HL-60/S4 treated with retinoic acid at 250 ng/mL for 4 days and 3 days (cell line): ENCODE results near the gene CCNL2.
"Not testable (repeated sequence)": the region's sequence is repeated elsewhere in the genome, so short reads cannot be mapped to it uniquely, and the experiment has no call there.

Experiments
- in situ Hi-C: fragments of 300-500 bp; cut with MboI; formaldehyde crosslinking; loops from 2 replicates; pipeline ENCODE4 v1.7.0; 2022; ENCODE audit warnings: low sequenced_read_pairs

Gene CCNL2

GRCh38 chr1:1399187-1399871, at the start of gene CCNL2:
Gene CCNL2, minus strand, starts transcription at chr1:1399335. Its CDS starts 29 bp downstream, at chr1:1399306.
- in situ Hi-C loops, result no loop called here

- in situ Hi-C loops, result not testable (repeated sequence)
These were observed 47.5 kb upstream of the CCNL2 start for GRCh38 chr1:1446631-1447030.

GRCh38 chr1:1442069-1442770, 43.1 kb upstream of the CCNL2 start:
- in situ Hi-C loops, result no loop called here

- in situ Hi-C loops, result no loop called here
These were observed 42.1 kb upstream of the CCNL2 start for GRCh38 chr1:1441002-1441888.

GRCh38 chr1:1440262-1441001, 41.3 kb upstream of the CCNL2 start:
- in situ Hi-C loops, result no loop called here

GRCh38 chr1:1439546-1440261, 40.6 kb upstream of the CCNL2 start:
- in situ Hi-C loops, result no loop called here

- in situ Hi-C loops, result no loop called here
These were observed 39.6 kb upstream of the CCNL2 start for GRCh38 chr1:1438531-1439381.

GRCh38 chr1:1437904-1438376, 38.8 kb upstream of the CCNL2 start:
- in situ Hi-C loops, result no loop called here

- in situ Hi-C loops, result no loop called here
These were observed 38.1 kb upstream of the CCNL2 start for GRCh38 chr1:1437033-1437903.

GRCh38 chr1:1436630-1437032, 37.5 kb upstream of the CCNL2 start:
- in situ Hi-C loops, result no loop called here

- in situ Hi-C loops, result no loop called here
These were observed 36.9 kb upstream of the CCNL2 start for GRCh38 chr1:1435911-1436629.

GRCh38 chr1:1435106-1435903, 36.2 kb upstream of the CCNL2 start, which contains the start of gene VWA1:
Gene VWA1, plus strand, starts transcription at chr1:1435690. Its CDS starts 59 bp downstream, at chr1:1435749.
- in situ Hi-C loops, result no loop called here

- in situ Hi-C loops, result no loop called here
These were observed 35.6 kb upstream of the CCNL2 start for GRCh38 chr1:1434824-1435105.

GRCh38 chr1:1434131-1434823, 35.1 kb upstream of the CCNL2 start:
- in situ Hi-C loops, result no loop called here

GRCh38 chr1:1433804-1434130, 34.6 kb upstream of the CCNL2 start:
- in situ Hi-C loops, result no loop called here
